ENCODE results near the gene MON2. TPM values are rescaled to one million over a fixed set of nuclear protein-coding genes. Genes with fewer than 3 reads are reported as not detected.

MON2 gene
- 41.8 and 43.0 TPM in 2 replicates for total RNA-seq
- 3.8 and 8.9 TPM in 2 replicates for polyA plus RNA-seq
- 6.4 and 6.5 TPM in 2 replicates for polyA plus RNA-seq (2011; cell fraction: cytosol; rRNA removed)
- 58.6 and 61.7 TPM in 2 replicates for polyA plus RNA-seq (2011; cell fraction: nucleus; rRNA removed)
- 21.2 and 23.9 TPM in 2 replicates for polyA plus RNA-seq (2012)
- polyA minus RNA-seq = 33.2 and 34.6 TPM in 2 replicates
- polyA minus RNA-seq (2011; cell fraction: cytosol; rRNA and poly(A)+ RNA removed) = 10.2 TPM
- polyA minus RNA-seq (2011; cell fraction: nucleus; rRNA and poly(A)+ RNA removed) = 105 and 167 TPM in 2 replicates
- percentile 86 among the genes with signal in this experiment for Bru-seq, nascent RNA
- percentile 72 among the genes with signal in this experiment for BruChase-seq, experiment 1, labeled RNA remaining after a 6-hour chase
- BruChase-seq, experiment 2, labeled RNA remaining after a 2-hour chase = percentile 88 among the genes with signal in this experiment
- long read RNA-seq, full-length matches to known transcripts = 1 of 14 reads
- long read RNA-seq, partial matches to known transcripts = 1 of 14 reads
- long read RNA-seq, other reads (novel, unspliced or antisense) = 12 of 14 reads

DNA sequence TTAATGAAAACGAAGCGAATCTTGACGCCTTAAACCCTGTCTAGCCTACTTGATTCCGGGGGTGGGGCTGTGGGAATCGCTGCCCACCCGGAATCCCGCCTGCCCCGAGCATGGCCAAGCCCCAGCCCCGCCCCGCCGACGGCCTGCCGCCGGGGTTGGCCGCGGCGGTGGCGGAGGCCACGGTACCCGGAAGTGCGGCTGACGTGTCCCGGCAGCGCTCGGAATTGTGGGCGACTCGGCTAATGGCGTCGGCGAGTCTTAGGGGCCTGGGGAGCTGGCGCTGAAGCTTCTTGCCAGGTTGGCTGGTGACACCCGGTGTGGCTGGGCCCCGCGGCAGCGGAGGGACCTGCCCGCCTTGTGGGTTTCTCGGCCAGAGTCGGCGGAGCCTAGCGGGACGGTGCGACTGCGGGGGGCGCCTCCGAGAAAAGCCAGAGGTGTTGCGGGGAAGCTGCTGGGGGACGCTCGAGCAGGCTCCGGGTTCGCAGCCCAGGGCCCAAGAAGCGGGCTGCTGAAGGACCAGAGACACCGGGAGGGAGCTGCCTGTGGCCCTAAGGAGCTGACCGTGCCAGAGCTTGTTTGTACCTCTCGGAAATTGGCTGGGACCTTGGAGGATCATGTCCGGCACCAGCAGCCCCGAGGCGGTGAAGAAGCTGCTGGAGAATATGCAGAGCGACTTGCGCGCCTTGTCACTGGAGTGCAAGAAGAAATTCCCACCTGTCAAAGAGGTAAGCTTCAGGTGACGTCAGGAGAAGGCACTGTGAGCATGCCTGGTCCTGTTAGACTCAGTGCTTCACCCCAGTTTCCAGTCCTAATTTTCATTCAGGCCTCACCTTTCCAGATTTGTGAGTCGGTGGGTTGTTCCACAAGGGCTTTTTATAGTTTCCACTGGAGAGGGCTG is at the start of gene MON2:
TSS of gene MON2 (plus strand) at position 233 of the 898 bp plus-strand sequence. CDS start at position 615, 382 bp downstream.
- no TSS peak for BruUV-seq (replicated peaks)
- ChIA-PET POLR2A (no interaction called here), CTCF (interaction anchor here (0.7 to 3.3 kb wide), 12 partner anchors 9 to 345 kb away, joined by 3 to 18 read pairs (median 4); no protein-coding TSS in a partner anchor)
- Histone ChIP-seq H3K9ac (replicated peaks; ENCODE audit: extremely low read depth, insufficient read depth, low read length) (peak within 1 kb of the TSS; percentile 95), H3K27me3 (ENCODE audit: control insufficient read depth in 2 of 2, insufficient read depth in 2 of 2, low read length in 2 of 2) (peaks cover 0 to 2% of the 10 kb centered on the region in 2 experiments), H3K9me1 (replicated peaks; ENCODE audit: control insufficient read depth, extremely low read depth, insufficient read depth, low read length) (no peaks in the 10 kb centered on the region), H4K20me1 (replicated peaks; ENCODE audit: control insufficient read depth, extremely low read depth, insufficient read depth, low read length) (no peaks in the 10 kb centered on the region), H3K36me3 (ENCODE audit: control insufficient read depth in 2 of 2, extremely low read depth in 1 of 2, insufficient read depth in 2 of 2, low read length in 2 of 2) (no peaks in the 10 kb centered on the region), H3K27ac (ENCODE audit: insufficient read depth, low read depth, low read length) (peak within 1 kb of the TSS; percentile 92), H3K4me3 (replicated peaks in 1 of 3; ENCODE audit: insufficient read depth in 1 of 3, low read depth in 1 of 3, low read length in 3 of 3) (peak within 1 kb of the TSS; percentile 83 to 90 (median 88)), H3K9me3 (replicated peaks; ENCODE audit: control insufficient read depth, insufficient read depth, low read length) (no peaks in the 10 kb centered on the region), H3K4me2 (ENCODE audit: insufficient read depth, low read length) (peak within 1 kb of the TSS; percentile 95), H3K79me2 (ENCODE audit: control insufficient read depth, insufficient read depth, low read length) (peaks cover 45% of the 10 kb centered on the region), H3K4me1 (ENCODE audit: control insufficient read depth, extremely low read depth, insufficient read depth, low read length) (peaks cover 9% of the 10 kb centered on the region), H2AFZ (ENCODE audit: low read depth, low read length) (peak within 1 kb of the TSS; percentile 91)
- dilution Hi-C loops (cut with MboI; ENCODE audit: extremely low pct_ligation_motif_present, low sequenced_read_pairs) (no loop called here), intact Hi-C loops (cut with micrococcal nuclease) (loop anchor here (1.0 to 10.0 kb wide), 4 partner anchors 29 to 328 kb away; no protein-coding TSS in a partner anchor)
- DNase-seq (ENCODE audit: low read depth, low spot score) = peak; percentile 89
- peak; percentile 81 for FAIRE-seq
- TF ChIP-seq POLR2A (IDR thresholded peaks at IDR 0.05; ENCODE audit: low read depth, low read length) (peak; percentile 92), POLR2AphosphoS5 (IDR thresholded peaks at IDR 0.05; ENCODE audit: insufficient read depth, low read depth, low read length) (peak; percentile 95), MAX (IDR thresholded peaks at IDR 0.05; ENCODE audit: insufficient read depth, insufficient read length) (no peak), FOS (IDR thresholded peaks at IDR 0.05; ENCODE audit: borderline replicate concordance, insufficient read depth, low read length) (peak; percentile 47)

Data from endothelial cell of umbilical vein (primary cell).